Measurements from ENCODE around the gene TBK1. TPM values are rescaled to one million over a fixed set of nuclear protein-coding genes. Genes with fewer than 3 reads are reported as not detected.
A peak's percentile ranks its signal among the peaks of the same experiment; 100 is the strongest.

The TBK1 gene
- total and polyA plus RNA-seq, 9 of the 15 experiments (the other 6 are each of a cell fraction or from before 2014, with no cell fraction given): 20.4 to 42.0 (median 27.8) TPM

DNA sequence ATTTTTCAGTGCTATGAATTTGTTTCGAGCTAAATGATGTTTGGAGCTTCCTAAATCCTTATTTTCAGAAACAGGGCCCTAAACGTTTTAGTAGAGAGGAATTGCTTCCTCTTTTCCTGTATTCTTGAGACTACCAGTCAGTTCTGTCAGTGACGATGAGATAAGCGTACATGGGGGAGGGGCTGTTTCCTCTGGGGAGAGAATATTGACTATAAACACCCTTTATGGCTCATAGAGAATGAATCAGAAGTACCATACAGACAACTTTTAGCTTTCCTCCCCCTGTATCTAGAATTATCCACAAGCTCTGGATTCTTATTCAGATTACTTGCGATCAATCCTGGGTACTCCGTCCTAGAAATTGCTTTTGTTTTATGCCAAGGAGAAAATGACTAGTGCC, 5.1 kb downstream of the TBK1 start (continued):
- TF ChIP-seq PRMT5 (CRISPR knock-in tag; IDR thresholded peaks at IDR 0.05): no peak
- peak; percentile 81 for TF ChIP-seq PKNOX1 (IDR thresholded peaks at IDR 0.05)
- TF ChIP-seq ZNF316 (IDR thresholded peaks at IDR 0.05): no peak
- no peak for TF ChIP-seq FOXP1 (CRISPR knock-in tag; IDR thresholded peaks at IDR 0.05)
- TF ChIP-seq, protein P1, sequence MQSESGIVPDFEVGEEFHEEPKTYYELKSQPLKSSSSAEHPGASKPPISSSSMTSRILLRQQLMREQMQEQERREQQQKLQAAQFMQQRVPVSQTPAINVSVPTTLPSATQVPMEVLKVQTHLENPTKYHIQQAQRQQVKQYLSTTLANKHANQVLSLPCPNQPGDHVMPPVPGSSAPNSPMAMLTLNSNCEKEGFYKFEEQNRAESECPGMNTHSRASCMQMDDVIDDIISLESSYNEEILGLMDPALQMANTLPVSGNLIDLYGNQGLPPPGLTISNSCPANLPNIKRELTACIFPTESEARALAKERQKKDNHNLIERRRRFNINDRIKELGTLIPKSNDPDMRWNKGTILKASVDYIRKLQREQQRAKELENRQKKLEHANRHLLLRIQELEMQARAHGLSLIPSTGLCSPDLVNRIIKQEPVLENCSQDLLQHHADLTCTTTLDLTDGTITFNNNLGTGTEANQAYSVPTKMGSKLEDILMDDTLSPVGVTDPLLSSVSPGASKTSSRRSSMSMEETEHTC (IDR thresholded peaks at IDR 0.05): no peak
- no peak for TF ChIP-seq RFX1 (IDR thresholded peaks at IDR 0.05)
- TF ChIP-seq, protein P2, sequence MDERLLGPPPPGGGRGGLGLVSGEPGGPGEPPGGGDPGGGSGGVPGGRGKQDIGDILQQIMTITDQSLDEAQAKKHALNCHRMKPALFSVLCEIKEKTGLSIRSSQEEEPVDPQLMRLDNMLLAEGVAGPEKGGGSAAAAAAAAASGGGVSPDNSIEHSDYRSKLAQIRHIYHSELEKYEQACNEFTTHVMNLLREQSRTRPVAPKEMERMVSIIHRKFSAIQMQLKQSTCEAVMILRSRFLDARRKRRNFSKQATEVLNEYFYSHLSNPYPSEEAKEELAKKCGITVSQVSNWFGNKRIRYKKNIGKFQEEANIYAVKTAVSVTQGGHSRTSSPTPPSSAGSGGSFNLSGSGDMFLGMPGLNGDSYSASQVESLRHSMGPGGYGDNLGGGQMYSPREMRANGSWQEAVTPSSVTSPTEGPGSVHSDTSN (CRISPR knock-in tag; IDR thresholded peaks at IDR 0.05; ENCODE audit: low read depth): no peak
- TF ChIP-seq, protein P2 (tag; conservative IDR thresholded peaks at IDR 0.05; ENCODE audit: low read depth): peak; percentile 67
- TF ChIP-seq, protein P3, sequence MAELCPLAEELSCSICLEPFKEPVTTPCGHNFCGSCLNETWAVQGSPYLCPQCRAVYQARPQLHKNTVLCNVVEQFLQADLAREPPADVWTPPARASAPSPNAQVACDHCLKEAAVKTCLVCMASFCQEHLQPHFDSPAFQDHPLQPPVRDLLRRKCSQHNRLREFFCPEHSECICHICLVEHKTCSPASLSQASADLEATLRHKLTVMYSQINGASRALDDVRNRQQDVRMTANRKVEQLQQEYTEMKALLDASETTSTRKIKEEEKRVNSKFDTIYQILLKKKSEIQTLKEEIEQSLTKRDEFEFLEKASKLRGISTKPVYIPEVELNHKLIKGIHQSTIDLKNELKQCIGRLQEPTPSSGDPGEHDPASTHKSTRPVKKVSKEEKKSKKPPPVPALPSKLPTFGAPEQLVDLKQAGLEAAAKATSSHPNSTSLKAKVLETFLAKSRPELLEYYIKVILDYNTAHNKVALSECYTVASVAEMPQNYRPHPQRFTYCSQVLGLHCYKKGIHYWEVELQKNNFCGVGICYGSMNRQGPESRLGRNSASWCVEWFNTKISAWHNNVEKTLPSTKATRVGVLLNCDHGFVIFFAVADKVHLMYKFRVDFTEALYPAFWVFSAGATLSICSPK (IDR thresholded peaks at IDR 0.05; ENCODE audit: borderline replicate concordance): no peak
- no peak for TF ChIP-seq BRCA1 (IDR thresholded peaks at IDR 0.05)
- TF ChIP-seq BRCA1 (CRISPR knock-in tag; IDR thresholded peaks at IDR 0.05): no peak
- TF ChIP-seq ARHGAP35 (IDR thresholded peaks at IDR 0.05; ENCODE audit: partially characterized antibody): no peak
- no peak for TF ChIP-seq SP2 (IDR thresholded peaks at IDR 0.05; ENCODE audit: extremely low read depth, low read depth, low read length, poor library complexity, severe bottlenecking)
- TF ChIP-seq NR2C1 (IDR thresholded peaks at IDR 0.05): no peak
- no peak for TF ChIP-seq NR2C1 (tag; IDR thresholded peaks at IDR 0.05)
- no peak for TF ChIP-seq BRD4 (IDR thresholded peaks at IDR 0.05)
- TF ChIP-seq, protein P4, sequence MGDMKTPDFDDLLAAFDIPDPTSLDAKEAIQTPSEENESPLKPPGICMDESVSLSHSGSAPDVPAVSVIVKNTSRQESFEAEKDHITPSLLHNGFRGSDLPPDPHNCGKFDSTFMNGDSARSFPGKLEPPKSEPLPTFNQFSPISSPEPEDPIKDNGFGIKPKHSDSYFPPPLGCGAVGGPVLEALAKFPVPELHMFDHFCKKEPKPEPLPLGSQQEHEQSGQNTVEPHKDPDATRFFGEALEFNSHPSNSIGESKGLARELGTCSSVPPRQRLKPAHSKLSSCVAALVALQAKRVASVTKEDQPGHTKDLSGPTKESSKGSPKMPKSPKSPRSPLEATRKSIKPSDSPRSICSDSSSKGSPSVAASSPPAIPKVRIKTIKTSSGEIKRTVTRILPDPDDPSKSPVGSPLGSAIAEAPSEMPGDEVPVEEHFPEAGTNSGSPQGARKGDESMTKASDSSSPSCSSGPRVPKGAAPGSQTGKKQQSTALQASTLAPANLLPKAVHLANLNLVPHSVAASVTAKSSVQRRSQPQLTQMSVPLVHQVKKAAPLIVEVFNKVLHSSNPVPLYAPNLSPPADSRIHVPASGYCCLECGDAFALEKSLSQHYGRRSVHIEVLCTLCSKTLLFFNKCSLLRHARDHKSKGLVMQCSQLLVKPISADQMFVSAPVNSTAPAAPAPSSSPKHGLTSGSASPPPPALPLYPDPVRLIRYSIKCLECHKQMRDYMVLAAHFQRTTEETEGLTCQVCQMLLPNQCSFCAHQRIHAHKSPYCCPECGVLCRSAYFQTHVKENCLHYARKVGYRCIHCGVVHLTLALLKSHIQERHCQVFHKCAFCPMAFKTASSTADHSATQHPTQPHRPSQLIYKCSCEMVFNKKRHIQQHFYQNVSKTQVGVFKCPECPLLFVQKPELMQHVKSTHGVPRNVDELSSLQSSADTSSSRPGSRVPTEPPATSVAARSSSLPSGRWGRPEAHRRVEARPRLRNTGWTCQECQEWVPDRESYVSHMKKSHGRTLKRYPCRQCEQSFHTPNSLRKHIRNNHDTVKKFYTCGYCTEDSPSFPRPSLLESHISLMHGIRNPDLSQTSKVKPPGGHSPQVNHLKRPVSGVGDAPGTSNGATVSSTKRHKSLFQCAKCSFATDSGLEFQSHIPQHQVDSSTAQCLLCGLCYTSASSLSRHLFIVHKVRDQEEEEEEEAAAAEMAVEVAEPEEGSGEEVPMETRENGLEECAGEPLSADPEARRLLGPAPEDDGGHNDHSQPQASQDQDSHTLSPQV (IDR thresholded peaks at IDR 0.05): 0 out of 2 replicates have a peak, but pooled peaks have one; percentile 34
- TF ChIP-seq POLR2H (tag; IDR thresholded peaks at IDR 0.05; ENCODE audit: low read depth): 0 out of 2 replicates have a peak, but pooled peaks have one; percentile 35
- no peak for TF ChIP-seq NCOA6 (IDR thresholded peaks at IDR 0.05)
- no peak for TF ChIP-seq HDAC8 (tag; IDR thresholded peaks at IDR 0.05)
